NOMO-1 treated with DMSO at 0.1 percent for 48 hours (cell line): ENCODE data around the gene HS3ST3A1.

Experiments
- DNase-seq: peaks from one replicate; lab custom pipeline; 2025; ENCODE audit not compliant: unreplicated experiment; lab: John Stamatoyannopoulos, UW

The HS3ST3A1 gene

GRCh38 chr17:13601776-13602551 lies at the start of gene HS3ST3A1:
TSS of gene HS3ST3A1 (minus strand) at chr17:13601929. CDS start at chr17:13601129, 800 bp downstream.
- DNase-seq, result no peak

- no peak for DNase-seq
These were observed 48.5 kb upstream of the HS3ST3A1 start for GRCh38 chr17:13650096-13650675.

GRCh38 chr17:13647543-13648021 lies 45.9 kb upstream of the HS3ST3A1 start:
- DNase-seq, result no peak

- no peak for DNase-seq
These were observed 45.3 kb upstream of the HS3ST3A1 start for GRCh38 chr17:13646969-13647542.

GRCh38 chr17:13646411-13646810 lies 44.7 kb upstream of the HS3ST3A1 start:
- DNase-seq, result no peak

GRCh38 chr17:13643180-13643579 lies 41.5 kb upstream of the HS3ST3A1 start:
- DNase-seq, result no peak

- no peak for DNase-seq
These were observed 40.5 kb upstream of the HS3ST3A1 start for GRCh38 chr17:13642188-13642587.

- no peak for DNase-seq
These were observed 38.8 kb upstream of the HS3ST3A1 start for GRCh38 chr17:13640551-13640950.

- DNase-seq, result no peak
These were observed 37.2 kb upstream of the HS3ST3A1 start for GRCh38 chr17:13638855-13639458.

GRCh38 chr17:13636951-13637350 lies 35.2 kb upstream of the HS3ST3A1 start:
- no peak for DNase-seq

GRCh38 chr17:13635951-13636350 lies 34.2 kb upstream of the HS3ST3A1 start:
- no peak for DNase-seq

GRCh38 chr17:13634021-13634420 lies 32.3 kb upstream of the HS3ST3A1 start:
- no peak for DNase-seq

GRCh38 chr17:13631529-13631928 lies 29.8 kb upstream of the HS3ST3A1 start:
- DNase-seq, result no peak

GRCh38 chr17:13626703-13627102 lies 25.0 kb upstream of the HS3ST3A1 start:
- DNase-seq, result no peak

GRCh38 chr17:13619462-13619861 lies 17.7 kb upstream of the HS3ST3A1 start:
- no peak for DNase-seq

- DNase-seq, result no peak
These were observed 14.3 kb upstream of the HS3ST3A1 start for GRCh38 chr17:13616031-13616430.

GRCh38 chr17:13609941-13610340 lies 8.2 kb upstream of the HS3ST3A1 start:
- DNase-seq, result no peak

- no peak for DNase-seq
These were observed 380 bp downstream of the HS3ST3A1 start for GRCh38 chr17:13601322-13601775.

- DNase-seq, result no peak
These were observed 1.0 kb downstream of the HS3ST3A1 start for GRCh38 chr17:13600475-13601321.

GRCh38 chr17:13599864-13600263 lies 1.9 kb downstream of the HS3ST3A1 start:
- no peak for DNase-seq

- DNase-seq, result no peak
These were observed 2.6 kb downstream of the HS3ST3A1 start for GRCh38 chr17:13599168-13599577.
